ENCODE measurements around the gene LHFPL3.

The LHFPL3 gene

DNA sequence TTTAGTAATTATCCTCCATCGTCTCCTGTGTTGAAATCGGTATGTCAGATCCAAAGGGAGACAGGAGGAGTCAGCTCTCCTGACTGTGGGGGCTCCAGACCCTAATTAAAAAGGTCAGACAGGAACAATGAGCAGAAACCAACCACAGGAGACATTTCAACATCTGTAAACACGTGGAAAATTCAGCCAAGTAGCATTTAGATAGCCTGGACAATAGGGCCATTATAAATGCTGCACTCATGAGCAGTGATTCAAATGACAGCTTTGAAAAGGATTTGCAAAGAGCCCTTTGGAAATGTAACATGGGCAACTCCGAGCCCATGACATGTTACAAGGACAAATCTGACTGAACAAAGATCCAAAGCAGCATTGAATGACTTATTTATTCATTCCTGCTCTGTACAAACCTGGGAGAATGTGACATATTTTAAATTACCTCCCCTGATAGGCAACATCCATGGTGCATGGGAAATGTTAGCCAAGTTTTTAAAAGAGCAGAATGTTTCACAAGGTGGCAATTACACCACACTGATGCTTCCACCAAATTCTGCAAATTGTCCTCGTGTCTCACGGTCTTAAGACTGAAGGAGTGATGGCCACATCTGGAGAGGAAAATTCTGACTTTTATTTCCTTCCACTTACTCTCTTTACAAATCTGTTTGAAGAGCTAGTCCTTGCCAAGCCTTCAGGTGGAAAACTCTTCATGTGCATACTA, 572.3 kb downstream of the LHFPL3 start:
- no peak overlapping the region for H3K4me3 ChIP-seq (ENCODE audit: low read length)
- no peak overlapping the region for H3K27ac ChIP-seq (ENCODE audit: low read depth, low read length)
- no peaks in the 10 kb centered on the region for H3K4me1 ChIP-seq (ENCODE audit: control insufficient read depth, low read length)
- peaks cover 24% of the 10 kb centered on the region for H3K27me3 ChIP-seq (ENCODE audit: control insufficient read depth, low read length)
- no peaks in the 10 kb centered on the region for H3K9me2 ChIP-seq (replicated peaks; ENCODE audit: control insufficient read depth, low read length)
- TF ChIP-seq EZH2phosphoT487 (IDR thresholded peaks at IDR 0.05; ENCODE audit: borderline replicate concordance, low read length) = no peak
- TF ChIP-seq, protein P1, sequence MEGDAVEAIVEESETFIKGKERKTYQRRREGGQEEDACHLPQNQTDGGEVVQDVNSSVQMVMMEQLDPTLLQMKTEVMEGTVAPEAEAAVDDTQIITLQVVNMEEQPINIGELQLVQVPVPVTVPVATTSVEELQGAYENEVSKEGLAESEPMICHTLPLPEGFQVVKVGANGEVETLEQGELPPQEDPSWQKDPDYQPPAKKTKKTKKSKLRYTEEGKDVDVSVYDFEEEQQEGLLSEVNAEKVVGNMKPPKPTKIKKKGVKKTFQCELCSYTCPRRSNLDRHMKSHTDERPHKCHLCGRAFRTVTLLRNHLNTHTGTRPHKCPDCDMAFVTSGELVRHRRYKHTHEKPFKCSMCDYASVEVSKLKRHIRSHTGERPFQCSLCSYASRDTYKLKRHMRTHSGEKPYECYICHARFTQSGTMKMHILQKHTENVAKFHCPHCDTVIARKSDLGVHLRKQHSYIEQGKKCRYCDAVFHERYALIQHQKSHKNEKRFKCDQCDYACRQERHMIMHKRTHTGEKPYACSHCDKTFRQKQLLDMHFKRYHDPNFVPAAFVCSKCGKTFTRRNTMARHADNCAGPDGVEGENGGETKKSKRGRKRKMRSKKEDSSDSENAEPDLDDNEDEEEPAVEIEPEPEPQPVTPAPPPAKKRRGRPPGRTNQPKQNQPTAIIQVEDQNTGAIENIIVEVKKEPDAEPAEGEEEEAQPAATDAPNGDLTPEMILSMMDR (IDR thresholded peaks at IDR 0.05; ENCODE audit: low read depth, low read length, poor library complexity, severe bottlenecking) = no peak
- no peaks in the 10 kb centered on the region for H3F3A ChIP-seq (ENCODE audit: control insufficient read depth, insufficient read depth)
- no peaks in the 10 kb centered on the region for H3K36me3 ChIP-seq (ENCODE audit: control insufficient read depth, low read length)
- no peaks in the 10 kb centered on the region for H3K79me2 ChIP-seq (ENCODE audit: control insufficient read depth, low read length)
- H3K4me2 ChIP-seq (ENCODE audit: low read length) = no peak overlapping the region
- no peaks in the 10 kb centered on the region for H4K20me1 ChIP-seq (ENCODE audit: control insufficient read depth, insufficient read depth, low read depth, low read length)
- H3K9me3 ChIP-seq (ENCODE audit: control insufficient read depth, insufficient read depth, low read length) = no peaks in the 10 kb centered on the region

DNA sequence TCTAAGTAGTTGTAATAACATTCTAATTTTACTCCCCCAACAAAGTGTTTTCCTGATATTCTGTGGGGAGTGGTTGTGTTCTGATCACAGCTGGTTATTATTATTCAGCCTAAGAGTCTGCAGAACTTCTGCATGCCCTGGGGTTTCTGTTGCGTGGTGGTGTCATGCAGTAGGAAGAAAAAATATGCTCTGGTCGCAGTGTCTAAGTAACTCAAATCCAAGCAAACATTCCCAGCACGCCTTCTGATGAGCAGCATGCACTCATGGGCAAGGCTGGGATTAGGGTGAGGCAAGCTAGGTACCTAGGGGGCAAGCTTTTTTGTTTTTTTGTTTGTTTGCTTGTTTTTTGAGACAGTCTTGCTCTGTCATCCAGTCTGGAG, 572.8 kb downstream of the LHFPL3 start:
- H3K27me3 ChIP-seq (ENCODE audit: control insufficient read depth, low read length) = peaks cover 29% of the 10 kb centered on the region
- H3K4me2 ChIP-seq (ENCODE audit: low read length) = no peak overlapping the region
- H3K9me3 ChIP-seq (ENCODE audit: control insufficient read depth, insufficient read depth, low read length) = no peaks in the 10 kb centered on the region
- no peaks in the 10 kb centered on the region for H3F3A ChIP-seq (ENCODE audit: control insufficient read depth, insufficient read depth)
- H3K4me3 ChIP-seq (ENCODE audit: low read length) = no peak overlapping the region
- H3K79me2 ChIP-seq (ENCODE audit: control insufficient read depth, low read length) = no peaks in the 10 kb centered on the region
- no peaks in the 10 kb centered on the region for H3K4me1 ChIP-seq (ENCODE audit: control insufficient read depth, low read length)
- no peaks in the 10 kb centered on the region for H3K36me3 ChIP-seq (ENCODE audit: control insufficient read depth, low read length)
- no peaks in the 10 kb centered on the region for H3K9me2 ChIP-seq (replicated peaks; ENCODE audit: control insufficient read depth, low read length)
- H3K27ac ChIP-seq (ENCODE audit: low read depth, low read length) = no peak overlapping the region
- no peak for TF ChIP-seq EZH2phosphoT487 (IDR thresholded peaks at IDR 0.05; ENCODE audit: borderline replicate concordance, low read length)
- TF ChIP-seq, protein P1 (IDR thresholded peaks at IDR 0.05; ENCODE audit: low read depth, low read length, poor library complexity, severe bottlenecking) = no peak
- H4K20me1 ChIP-seq (ENCODE audit: control insufficient read depth, insufficient read depth, low read depth, low read length) = no peaks in the 10 kb centered on the region

DNA sequence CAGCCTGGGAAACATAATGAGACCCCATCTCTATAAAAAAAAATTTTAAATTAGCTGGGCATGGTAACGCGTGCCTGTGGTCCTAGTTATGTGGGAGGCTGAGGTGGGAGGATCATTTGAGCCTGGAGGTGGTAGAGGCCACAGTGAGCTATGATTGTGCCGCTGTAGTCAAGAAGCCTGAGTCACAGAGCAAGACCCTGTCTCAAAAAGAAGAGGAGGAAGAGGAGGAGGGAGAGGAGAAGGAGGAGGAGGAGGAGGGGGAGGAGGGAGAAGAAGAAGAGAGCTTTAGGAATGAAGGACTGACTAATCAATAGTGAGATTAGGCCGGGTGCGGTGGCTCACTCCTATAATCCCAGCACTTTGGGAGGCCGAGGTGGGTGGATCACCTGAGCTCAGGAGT, 573.8 kb downstream of the LHFPL3 start:
- no peaks in the 10 kb centered on the region for H3F3A ChIP-seq (ENCODE audit: control insufficient read depth, insufficient read depth)
- TF ChIP-seq, protein P1 (IDR thresholded peaks at IDR 0.05; ENCODE audit: low read depth, low read length, poor library complexity, severe bottlenecking) = no peak
- TF ChIP-seq EZH2phosphoT487 (IDR thresholded peaks at IDR 0.05; ENCODE audit: borderline replicate concordance, low read length) = no peak
- H3K36me3 ChIP-seq (ENCODE audit: control insufficient read depth, low read length) = no peaks in the 10 kb centered on the region
- no peaks in the 10 kb centered on the region for H4K20me1 ChIP-seq (ENCODE audit: control insufficient read depth, insufficient read depth, low read depth, low read length)
- H3K9me2 ChIP-seq (replicated peaks; ENCODE audit: control insufficient read depth, low read length) = no peaks in the 10 kb centered on the region
- no peaks in the 10 kb centered on the region for H3K4me1 ChIP-seq (ENCODE audit: control insufficient read depth, low read length)
- H3K4me2 ChIP-seq (ENCODE audit: low read length) = no peak overlapping the region
- no peaks in the 10 kb centered on the region for H3K9me3 ChIP-seq (ENCODE audit: control insufficient read depth, insufficient read depth, low read length)
- no peaks in the 10 kb centered on the region for H3K79me2 ChIP-seq (ENCODE audit: control insufficient read depth, low read length)
- H3K27ac ChIP-seq (ENCODE audit: low read depth, low read length) = no peak overlapping the region
- no peak overlapping the region for H3K4me3 ChIP-seq (ENCODE audit: low read length)
- H3K27me3 ChIP-seq (ENCODE audit: control insufficient read depth, low read length) = peaks cover 34% of the 10 kb centered on the region
